Liver (tissue), 3 donors: ENCODE measurements around the gene NOM1.

Experiments used
- CTCF ChIP-seq: fragments of 150-350 bp; IDR thresholded peaks from 2 replicates; pipeline ENCODE4 v1.5.1; 2017; ENCODE audit warnings: improper control_type of control experiment, low read depth, low read length; ENCODE audit not compliant: missing input control
- EGR1 ChIP-seq, 2 donors: IDR thresholded peaks; 2 replicates each; pipeline ENCODE4 v1.6.1; 2016 to 2018; ENCODE audit warnings: antibody characterized with exemption in 2 of 2, low read depth in 2 of 2
- JUND ChIP-seq, 2 donors: IDR thresholded peaks; 2 replicates each; pipeline ENCODE4 v1.6.1; 2016; ENCODE audit warnings: antibody characterized with exemption in 2 of 2
- RAD21 ChIP-seq, 2 donors: IDR thresholded peaks; 2 replicates each; pipeline ENCODE4 v1.6.1; 2016; ENCODE audit warnings: antibody characterized with exemption in 2 of 2, mild to moderate bottlenecking in 2 of 2
- RXRA ChIP-seq, 2 donors: IDR thresholded peaks; 2 replicates each; pipeline ENCODE4 v1.6.1; 2017 to 2018; ENCODE audit warnings: antibody characterized with exemption in 2 of 2, mild to moderate bottlenecking in 1 of 2
- YY1 ChIP-seq: IDR thresholded peaks from 2 replicates; pipeline ENCODE4 v1.6.1; 2016; ENCODE audit warnings: antibody characterized with exemption, mild to moderate bottlenecking
- TF ChIP-seq, protein P1 (sequence below): IDR thresholded peaks from 2 replicates; pipeline ENCODE4 v1.6.1; 2016; ENCODE audit warnings: antibody characterized with exemption
- donor health status: healthy.
- donor health status: healthy.

DNA sequence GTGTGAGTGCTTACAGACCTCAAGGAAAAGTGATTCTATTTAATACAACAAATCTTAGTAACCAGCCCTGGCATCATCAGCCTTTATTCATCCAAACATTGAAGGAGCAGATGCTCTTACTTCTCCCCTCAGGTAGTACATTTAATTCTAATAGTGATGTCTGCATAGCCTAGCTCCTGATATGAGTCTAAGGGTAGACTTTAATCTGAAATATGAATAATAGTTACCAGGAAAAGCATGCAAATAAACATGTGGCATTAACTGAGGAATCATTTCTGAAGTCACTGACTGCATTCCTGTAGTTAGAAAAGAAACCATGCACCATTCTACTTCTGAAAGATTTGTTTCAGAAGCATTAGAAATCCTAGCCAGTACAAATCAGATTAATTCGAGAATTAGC, 30.9 kb upstream of the NOM1 start:
- TF ChIP-seq CTCF (no peak), JUND (IDR thresholded peaks at IDR 0.05) (no peak), RAD21 (IDR thresholded peaks at IDR 0.05) (no peak), RXRA (IDR thresholded peaks at IDR 0.05) (no peak), YY1 (no peak), EGR1 (IDR thresholded peaks at IDR 0.05; ENCODE audit: low read depth in 2 of 2) (no peak)
- TF ChIP-seq, protein P1, sequence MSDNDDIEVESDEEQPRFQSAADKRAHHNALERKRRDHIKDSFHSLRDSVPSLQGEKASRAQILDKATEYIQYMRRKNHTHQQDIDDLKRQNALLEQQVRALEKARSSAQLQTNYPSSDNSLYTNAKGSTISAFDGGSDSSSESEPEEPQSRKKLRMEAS: no peak
